WTC11 (cell line): Measurements from ENCODE around the gene ENAH. TPM values are rescaled to one million over a fixed set of nuclear protein-coding genes. Genes with fewer than 3 reads are reported as not detected.

Experiments used
- ATAC-seq: fragments of 200-7000 bp; cut with Tn5 transposase; 2 replicates; pipeline ENCODE4 v1.10.0; 2021; ENCODE audit warnings: mild to moderate bottlenecking, moderate library complexity
- CTCF ChIA-PET: fragments of 300-600 bp; sonication (Branson Sonifier 250); formaldehyde crosslinking; loops from one replicate; lab custom pipeline; 2021; ENCODE audit warnings: antibody characterized with exemption; lab: Charles Lee
- POLR2A ChIA-PET: fragments of 350-600 bp; sonication (Branson Sonifier 250); formaldehyde crosslinking; loops from one replicate; lab custom pipeline; 2021; ENCODE audit warnings: antibody characterized with exemption; lab: Charles Lee
- DNase-seq: peaks from one replicate; pipeline ENCODE4 v3.0.0; 2021; ENCODE audit warnings: low spot score
- H3K27ac Mint-ChIP-seq: 2 replicates; pipeline ENCODE4 v1.8.0; 2021; ENCODE audit warnings: mixed read lengths
- H3K27me3 Mint-ChIP-seq: 2 replicates; pipeline ENCODE4 v1.8.0; 2021; ENCODE audit warnings: low read depth, mild to moderate bottlenecking, moderate library complexity, mixed read lengths
- H3K36me3 Mint-ChIP-seq: 2 replicates; pipeline ENCODE4 v1.8.0; 2021; ENCODE audit warnings: mixed read lengths
- H3K4me1 Mint-ChIP-seq: 2 replicates; pipeline ENCODE4 v1.8.0; 2022; ENCODE audit warnings: mixed read lengths
- H3K4me3 Mint-ChIP-seq: 2 replicates; pipeline ENCODE4 v1.8.0; 2021; ENCODE audit warnings: mild to moderate bottlenecking, moderate library complexity, mixed read lengths
- H3K9me3 Mint-ChIP-seq: 2 replicates; pipeline ENCODE4 v1.8.0; 2021; ENCODE audit warnings: mixed read lengths
- ARID4B ChIP-seq: sonication (generic); formaldehyde crosslinking; IDR thresholded peaks from 2 replicates; pipeline ENCODE4 v1.8.0; 2023; ENCODE audit warnings: missing genetic modification reagents, mild to moderate bottlenecking, borderline replicate concordance
- ATF6 ChIP-seq: sonication (generic); formaldehyde crosslinking; IDR thresholded peaks from 2 replicates; pipeline ENCODE4 v1.8.1; 2023; ENCODE audit warnings: mild to moderate bottlenecking, missing genetic modification reagents
- CREM ChIP-seq: sonication (generic); formaldehyde crosslinking; IDR thresholded peaks from 2 replicates; pipeline ENCODE4 v1.8.1; 2022; ENCODE audit warnings: mild to moderate bottlenecking, missing genetic modification reagents, moderate library complexity
- E2F4 ChIP-seq: sonication (generic); formaldehyde crosslinking; IDR thresholded peaks from 2 replicates; pipeline ENCODE4 v1.8.1; 2022; ENCODE audit warnings: low read depth, mild to moderate bottlenecking, moderate library complexity, missing genetic modification reagents, borderline replicate concordance
- ERG ChIP-seq: fragments of 250-450 bp; sonication (Bioruptor Pico); IDR thresholded peaks from 2 replicates; pipeline ENCODE4 v1.8.0; 2021; ENCODE audit warnings: mild to moderate bottlenecking
- FOXK1 ChIP-seq: sonication (generic); formaldehyde crosslinking; IDR thresholded peaks from 2 replicates; pipeline ENCODE4 v1.8.0; 2022; ENCODE audit warnings: mild to moderate bottlenecking, moderate library complexity, missing genetic modification reagents
- MLX ChIP-seq: sonication (generic); formaldehyde crosslinking; IDR thresholded peaks from 2 replicates; pipeline ENCODE4 v1.8.1; 2023; ENCODE audit warnings: mild to moderate bottlenecking, missing genetic modification reagents, moderate library complexity
- NFYB ChIP-seq: sonication (generic); formaldehyde crosslinking; conservative IDR thresholded peaks from 2 replicates; pipeline ENCODE4 v1.8.0; 2022; ENCODE audit warnings: low read depth, missing genetic modification reagents
- NR2C2 ChIP-seq: sonication (generic); formaldehyde crosslinking; IDR thresholded peaks from 2 replicates; pipeline ENCODE4 v1.8.0; 2022; ENCODE audit warnings: mild to moderate bottlenecking, missing genetic modification reagents
- NR3C1 ChIP-seq: sonication (generic); formaldehyde crosslinking; conservative IDR thresholded peaks from 2 replicates; pipeline ENCODE4 v1.8.1; 2023; ENCODE audit warnings: low read depth, mild to moderate bottlenecking, missing genetic modification reagents
- PREB ChIP-seq: sonication (generic); formaldehyde crosslinking; IDR thresholded peaks from 2 replicates; pipeline ENCODE4 v1.8.1; 2022; ENCODE audit warnings: mild to moderate bottlenecking, missing genetic modification reagents, moderate library complexity, borderline replicate concordance
- RORB ChIP-seq: fragments of 250-450 bp; sonication (Bioruptor Pico); IDR thresholded peaks from 2 replicates; pipeline ENCODE4 v1.9.0; 2021; ENCODE audit warnings: mild to moderate bottlenecking
- TEAD1 ChIP-seq: sonication (generic); formaldehyde crosslinking; IDR thresholded peaks from 2 replicates; pipeline ENCODE4 v1.8.0; 2022; ENCODE audit warnings: mild to moderate bottlenecking, missing genetic modification reagents
- ZMAT4 ChIP-seq: fragments of 250-450 bp; sonication (Bioruptor Pico); IDR thresholded peaks from 2 replicates; pipeline ENCODE4 v1.9.0; 2021; ENCODE audit warnings: mild to moderate bottlenecking
- ZNF232 ChIP-seq: sonication (generic); formaldehyde crosslinking; IDR thresholded peaks from 2 replicates; pipeline ENCODE4 v1.8.0; 2022; ENCODE audit warnings: mild to moderate bottlenecking, missing genetic modification reagents
- ZNF423 ChIP-seq: fragments of 250-450 bp; sonication (Bioruptor Pico); IDR thresholded peaks from 2 replicates; pipeline ENCODE4 v2.1.2; 2022; ENCODE audit warnings: mild to moderate bottlenecking, moderate library complexity
- ZNF512 ChIP-seq: sonication (generic); formaldehyde crosslinking; IDR thresholded peaks from 2 replicates; pipeline ENCODE4 v1.8.1; 2022; ENCODE audit warnings: missing genetic modification reagents, borderline replicate concordance
- total RNA-seq: library from RNA; stranded (reverse); gene quantifications from 3 replicates; pipeline ENCODE4 v1.2.3, GENCODE V29; 2021

The ENAH gene
- total RNA-seq, 1 experiment from 2014 or later = 227 TPM

- CTCF ChIA-PET = no interaction called here
- POLR2A ChIA-PET = interaction anchor here (1.3 kb wide), 1 partner anchor 131 kb away, joined by 3 read pairs; no protein-coding TSS in a partner anchor
Observed at GRCh38 chr1:225638853-225639252, 14.1 kb downstream of the ENAH start.

GRCh38 chr1:225637651-225638199 is 15.2 kb downstream of the ENAH start:
- ChIA-PET POLR2A (interaction anchor here (1.3 kb wide), 1 partner anchor 133 kb away, joined by 3 read pairs; no protein-coding TSS in a partner anchor), CTCF (interaction anchor here (0.6 kb wide), 1 partner anchor 18 kb away, joined by 7 read pairs; no protein-coding TSS in a partner anchor)
- Mint-ChIP-seq H3K4me1 (peaks cover 37% of the 10 kb centered on the region), H3K4me3 (no peak overlapping the region), H3K27ac (no peak overlapping the region; the same call in 1 of the 2 replicates), H3K9me3 (peaks cover 14% of the 10 kb centered on the region), H3K36me3 (peaks cover 24% of the 10 kb centered on the region), H3K27me3 (no peaks in the 10 kb centered on the region; the same call in 1 of the 2 replicates)
- DNase-seq (no peak), ATAC-seq (no peak)
- TF ChIP-seq NR3C1 (no peak), RORB (CRISPR knock-in tag) (no peak), TEAD1 (CRISPR knock-in tag) (no peak), PREB (no peak), FOXK1 (CRISPR knock-in tag) (no peak), ZNF512 (CRISPR knock-in tag) (no peak), ZMAT4 (CRISPR knock-in tag) (no peak), E2F4 (CRISPR knock-in tag) (no peak), NFYB (no peak), ZNF423 (CRISPR knock-in tag) (no peak), ZNF232 (CRISPR knock-in tag) (no peak), MLX (CRISPR knock-in tag) (no peak), ARID4B (CRISPR knock-in tag) (no peak), CREM (CRISPR knock-in tag) (no peak), NR2C2 (no peak)

More at GRCh38 chr1:225638853-225639252, 14.1 kb downstream of the ENAH start:
- H3K4me3 Mint-ChIP-seq = no peak overlapping the region
- peaks cover 38% of the 10 kb centered on the region for H3K4me1 Mint-ChIP-seq
- peaks cover 29% of the 10 kb centered on the region for H3K36me3 Mint-ChIP-seq
- ATAC-seq (no peak), DNase-seq (no peak)
- peaks cover 14% of the 10 kb centered on the region for H3K9me3 Mint-ChIP-seq
- TF ChIP-seq ATF6 (CRISPR knock-in tag) = no peak
- TF ChIP-seq ERG (CRISPR knock-in tag) = no peak
- H3K27me3 Mint-ChIP-seq = no peaks in the 10 kb centered on the region; the same call in 1 of the 2 replicates
- no peak overlapping the region for H3K27ac Mint-ChIP-seq
